DMS114 treated with DMSO at 0.1 percent for 48 hours (cell line): Measurements from ENCODE around the gene C19orf53.

ENCODE experiments used
- DNase-seq: peaks from one replicate; lab custom pipeline; 2025; ENCODE audit not compliant: unreplicated experiment; lab: John Stamatoyannopoulos, UW

Gene C19orf53

DNA sequence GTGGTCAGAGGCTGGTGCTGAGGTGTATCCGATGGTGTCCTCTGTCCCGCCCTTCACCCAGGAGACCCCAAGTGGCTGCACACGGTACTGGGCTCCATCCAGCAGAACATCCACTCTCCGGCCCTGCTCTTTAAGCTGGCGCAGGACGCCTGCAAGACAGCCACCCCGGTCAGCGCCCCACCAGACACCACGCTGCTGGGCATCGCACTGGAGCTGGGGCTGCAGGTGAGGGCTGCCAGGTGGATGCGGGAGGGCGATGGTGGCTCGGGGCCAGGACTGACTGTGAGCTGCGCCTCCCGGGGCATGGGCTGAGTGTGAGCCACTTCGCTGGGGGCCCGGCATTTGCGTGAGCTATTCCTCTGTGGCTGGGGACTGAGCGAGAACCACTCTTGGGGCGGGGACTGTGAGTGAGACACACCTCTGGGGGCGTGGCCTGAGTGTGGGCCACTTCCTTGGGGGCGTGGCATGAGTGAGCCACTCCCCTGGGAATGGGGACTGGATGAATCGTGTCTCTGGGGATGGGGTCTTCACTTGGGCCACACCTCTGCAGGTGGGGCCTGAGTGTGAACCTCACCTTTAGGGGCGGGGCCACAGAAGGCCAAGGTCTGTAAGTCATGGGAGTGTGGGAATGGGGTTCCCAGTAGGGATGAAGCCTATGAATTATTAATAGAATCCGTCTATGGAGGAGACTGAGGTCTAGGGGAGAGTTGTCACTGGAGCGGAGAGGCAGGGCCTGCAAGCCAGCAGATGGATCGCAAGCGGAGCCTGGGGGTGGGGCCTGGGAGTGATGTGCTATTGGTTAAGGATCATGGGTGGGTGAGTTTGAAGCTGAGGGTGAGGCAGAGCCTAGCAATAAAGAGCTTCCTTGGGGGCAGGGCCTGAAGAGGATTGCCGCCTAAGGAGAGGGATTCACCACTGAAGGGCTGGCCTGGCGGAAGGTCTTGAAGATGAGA, 51.5 kb downstream of the C19orf53 start:
- DNase-seq: no peak

DNA sequence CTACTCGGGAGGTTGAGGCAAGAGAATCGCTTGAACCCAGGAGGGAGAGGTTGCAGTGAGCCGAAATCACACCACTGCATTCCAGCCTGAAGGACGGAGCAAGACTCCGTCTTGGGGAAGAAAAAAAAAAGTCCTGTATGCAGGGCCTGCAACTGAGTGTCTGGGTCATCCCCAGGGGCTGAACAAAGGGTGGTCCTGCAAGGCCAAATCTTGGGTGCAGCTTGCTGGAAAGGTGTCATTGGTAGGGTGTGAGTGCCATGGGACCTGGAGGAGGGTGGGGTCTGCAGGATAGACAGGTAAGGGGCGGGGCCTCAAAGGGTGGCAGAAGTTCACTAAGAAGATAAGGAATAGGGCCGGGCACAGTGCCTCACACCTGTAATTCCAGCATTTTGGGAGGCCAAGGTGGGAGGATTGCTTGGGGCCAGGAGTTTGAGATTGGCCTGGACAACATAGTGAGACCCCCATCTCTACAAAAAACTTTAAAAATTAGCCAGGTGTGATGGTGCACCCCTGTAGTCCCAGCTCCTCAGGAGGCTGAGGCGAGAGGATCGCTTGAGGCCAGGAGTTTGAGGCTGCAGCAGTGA, 52.5 kb downstream of the C19orf53 start:
- no peak for DNase-seq

DNA sequence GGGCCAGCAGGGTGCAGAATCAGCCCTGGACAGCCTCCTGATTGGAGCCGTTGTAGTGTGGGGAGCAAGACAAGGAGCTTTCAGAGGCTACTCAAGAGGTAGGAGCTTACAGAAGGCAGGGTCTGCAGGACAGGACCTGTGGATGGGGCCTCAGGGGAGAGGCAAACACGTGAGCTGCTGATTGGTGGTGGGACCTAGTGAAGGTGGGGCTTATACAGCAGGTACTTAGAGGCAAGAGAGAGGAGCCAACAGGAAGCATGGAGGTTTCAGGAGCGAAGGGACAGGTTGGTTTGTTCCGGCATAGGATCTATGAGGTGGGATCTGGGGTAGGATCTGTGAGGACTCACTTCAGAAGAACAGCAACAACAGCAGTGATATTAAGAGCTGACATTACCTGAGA, 53.4 kb downstream of the C19orf53 start:
- no peak for DNase-seq
